Stimulated activated CD4-positive, alpha-beta T cell treated with anti-CD3 and anti-CD28 coated beads, Interleukin-1b, Interleukin-23, amount 100 ng/mL, for 1 hour (primary cell): ENCODE data around the gene KCNJ15.

ENCODE experiments used
- DNase-seq, 2 donors: peaks; one replicate each; pipeline ENCODE4 v3.0.0-alpha.2; 2020; ENCODE audit warnings: low read depth in 2 of 2

Gene KCNJ15

DNA sequence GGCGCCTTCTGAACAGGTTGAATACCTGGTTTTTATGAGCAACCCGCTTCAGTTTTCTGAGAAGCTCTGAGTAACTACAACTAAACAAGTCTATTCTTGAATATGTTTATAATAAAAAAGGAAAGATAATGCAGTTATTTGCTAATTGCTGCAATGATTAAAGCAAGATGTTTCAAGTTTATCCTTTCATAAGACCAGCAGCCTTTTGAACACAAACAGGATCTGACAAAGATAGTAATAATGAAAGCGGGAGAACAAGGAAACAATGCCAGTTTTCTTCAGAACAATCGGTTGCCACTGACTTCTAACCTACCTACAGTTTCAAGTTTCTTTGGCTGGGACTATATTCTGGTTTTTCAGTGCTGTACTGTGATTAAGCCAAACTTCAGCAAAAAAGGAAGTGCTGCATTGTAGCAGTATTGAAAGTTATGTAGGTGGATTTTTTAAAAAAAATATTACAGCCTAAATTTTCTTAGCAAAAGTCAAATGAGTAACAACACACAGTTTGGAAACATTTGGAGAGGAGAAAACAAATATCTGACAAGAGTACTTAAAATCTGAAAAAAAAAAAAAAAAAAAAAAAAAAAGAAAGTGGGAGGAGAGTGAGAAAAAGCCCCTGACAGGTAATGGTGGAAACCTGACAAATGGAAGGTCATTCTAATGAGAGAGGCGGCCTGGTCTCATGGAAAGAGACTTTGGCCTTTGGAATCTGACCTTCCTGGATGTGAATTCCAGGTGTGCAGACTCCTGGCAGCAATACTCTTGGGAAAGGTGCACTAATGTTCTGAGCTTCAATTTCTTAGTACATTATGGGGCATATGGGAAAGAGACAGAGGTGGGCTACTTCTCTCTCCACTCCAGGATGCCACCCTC is 11.4 kb downstream of the KCNJ15 start:
- no peak for DNase-seq

DNA sequence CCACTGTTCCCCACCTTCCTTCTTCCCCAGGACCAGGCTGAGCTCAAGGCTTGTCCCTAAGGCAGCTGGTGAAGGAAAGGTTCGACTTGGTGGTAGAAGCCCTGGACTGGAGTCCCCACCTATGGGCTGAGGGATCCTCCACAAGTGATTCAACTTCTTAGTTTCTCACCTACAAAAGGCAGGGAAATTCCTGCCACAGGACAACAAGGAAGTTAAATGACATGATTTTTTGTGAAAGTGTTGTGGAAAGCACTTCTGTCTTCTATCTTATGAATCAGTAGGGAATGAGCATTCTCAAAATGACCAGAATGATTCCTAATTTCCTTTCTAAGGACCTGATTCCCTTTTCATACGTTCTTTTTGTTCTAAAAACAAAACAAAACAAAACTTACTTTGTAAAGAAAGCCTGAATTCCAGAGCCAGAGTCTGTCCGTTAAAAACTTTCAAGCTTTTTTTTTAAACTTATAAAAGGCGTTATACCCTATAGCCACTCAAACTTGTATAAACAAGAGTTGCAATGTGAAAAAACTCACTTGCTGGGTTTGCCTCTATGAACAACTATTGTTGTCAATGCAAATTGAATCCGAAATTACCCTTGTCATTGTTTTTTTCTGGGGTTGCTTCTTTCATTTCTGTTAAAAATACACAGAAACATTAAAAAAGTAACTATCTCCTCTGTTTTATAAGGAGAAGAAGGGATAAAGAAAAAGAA is 12.2 kb downstream of the KCNJ15 start:
- no peak for DNase-seq

DNA sequence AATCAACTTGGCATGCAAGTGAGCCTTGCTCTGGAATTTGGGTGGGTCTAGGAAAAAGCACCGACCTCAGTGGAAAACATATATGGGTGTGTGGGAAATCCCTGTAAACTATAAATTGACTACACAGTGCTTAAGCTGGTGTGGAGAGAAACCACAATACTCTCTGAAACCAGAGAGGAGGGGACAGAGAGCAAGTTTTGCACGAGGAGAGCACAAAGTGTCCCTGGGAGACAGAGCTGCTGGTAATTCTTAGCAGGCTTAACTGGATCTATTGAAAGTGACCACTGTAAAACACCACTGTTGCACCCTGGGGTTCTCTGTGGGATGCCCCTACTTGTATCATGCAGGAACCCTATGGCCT is 12.8 kb downstream of the KCNJ15 start:
- DNase-seq: no peak

DNA sequence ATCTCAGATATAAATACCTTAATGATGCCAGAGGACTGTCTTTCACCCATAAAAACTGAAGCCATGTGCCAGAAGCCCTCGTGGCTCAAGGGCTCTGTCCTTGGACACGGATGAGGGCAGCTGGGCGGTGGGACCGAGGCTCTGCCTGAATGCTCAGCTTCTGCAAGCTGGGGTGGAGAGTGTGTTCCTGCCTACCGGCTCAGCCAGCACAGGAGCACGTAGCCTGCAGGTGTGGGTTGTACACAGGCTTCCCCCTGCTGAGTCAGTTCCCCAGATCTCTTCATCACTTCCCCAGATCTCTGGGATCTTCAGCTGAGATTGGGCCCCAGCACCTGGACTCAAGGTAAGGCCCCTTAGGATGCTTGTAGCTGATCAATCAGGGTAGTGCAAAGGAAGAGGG is 15.4 kb downstream of the KCNJ15 start:
- DNase-seq: no peak

DNA sequence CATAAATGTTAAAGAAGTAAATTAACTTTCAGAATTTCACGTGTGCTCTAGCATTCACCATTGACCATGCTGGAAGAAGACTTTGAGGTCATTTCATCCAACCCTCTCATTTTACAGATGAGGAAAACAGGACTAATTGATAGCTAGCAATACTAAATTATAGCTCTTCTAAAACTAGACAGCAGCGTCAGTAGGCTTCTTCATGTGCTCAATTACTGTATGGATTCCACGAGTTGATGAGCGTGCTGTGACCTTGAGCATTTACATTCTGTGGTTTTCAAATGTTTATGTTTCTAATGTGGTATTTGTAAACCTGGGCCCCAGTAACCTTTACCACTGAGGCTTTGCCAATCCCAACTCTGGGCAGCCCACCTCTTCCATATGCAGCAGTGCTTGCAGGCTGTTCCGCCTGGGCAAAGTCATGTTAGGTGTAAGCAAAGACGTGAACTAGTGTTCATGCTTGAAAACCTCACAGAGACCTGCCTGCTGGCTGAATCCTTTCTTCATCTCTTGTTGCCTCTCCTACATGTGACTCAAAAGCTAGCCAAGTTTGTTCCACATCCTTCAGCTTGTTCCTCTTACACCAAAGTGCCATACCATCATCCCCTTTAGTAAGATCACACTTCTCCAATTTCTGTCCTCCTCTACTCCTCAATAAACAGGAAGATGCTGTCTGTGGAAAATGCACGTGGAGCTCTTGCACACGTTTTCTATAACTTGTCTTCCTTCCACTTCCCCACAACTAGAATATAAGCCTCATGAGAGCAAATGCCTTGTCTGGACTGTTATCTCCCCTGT is 17.2 kb downstream of the KCNJ15 start:
- DNase-seq: no peak

DNA sequence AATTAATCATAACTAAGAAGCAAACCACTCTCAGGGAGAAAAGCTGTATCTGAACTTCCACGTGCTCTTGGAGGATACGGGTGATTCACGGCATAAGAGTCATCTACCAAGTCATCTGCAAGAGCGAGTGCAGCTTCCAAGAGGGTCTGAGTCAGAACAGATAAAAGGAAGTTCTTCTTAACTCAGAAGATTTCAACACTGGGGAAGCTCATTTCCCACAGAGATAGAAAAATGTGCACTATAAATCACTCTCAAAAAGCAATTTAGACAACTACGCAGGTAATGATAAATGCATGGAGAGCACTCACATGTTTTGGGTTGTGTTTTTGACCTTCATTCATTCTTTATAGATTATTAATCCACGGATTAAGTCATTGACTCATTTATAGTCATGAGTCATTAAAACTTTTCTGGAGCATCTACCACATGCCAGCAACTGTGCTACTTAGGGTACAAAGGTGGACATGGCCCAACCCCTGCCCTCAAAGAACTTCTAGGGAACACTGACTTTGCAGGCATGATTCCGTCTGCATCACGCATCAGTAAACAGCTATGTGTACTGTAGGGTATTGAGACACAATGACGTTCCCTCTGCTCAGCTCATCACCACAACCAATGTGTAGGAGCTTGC is 20.8 kb downstream of the KCNJ15 start:
- DNase-seq: no peak

DNA sequence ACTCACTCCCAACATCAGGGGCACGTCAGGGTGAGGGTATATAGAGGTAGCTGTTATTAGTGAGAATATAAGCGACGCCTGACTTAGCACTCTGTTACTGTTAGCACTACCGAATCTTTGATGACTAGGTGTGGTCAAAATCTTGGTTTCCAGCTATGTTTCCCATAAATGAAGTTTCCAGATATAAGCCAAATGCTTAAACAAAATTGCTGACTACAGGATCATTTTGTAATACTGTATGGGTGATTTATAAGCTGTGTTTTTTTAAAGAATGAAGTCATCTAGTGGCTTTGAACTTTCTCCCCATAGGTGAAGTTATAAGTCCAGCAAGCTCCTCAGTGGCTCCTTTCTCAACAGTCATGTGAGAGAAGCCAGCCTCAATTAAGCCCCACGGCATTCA is 23.7 kb downstream of the KCNJ15 start:
- no peak for DNase-seq

DNA sequence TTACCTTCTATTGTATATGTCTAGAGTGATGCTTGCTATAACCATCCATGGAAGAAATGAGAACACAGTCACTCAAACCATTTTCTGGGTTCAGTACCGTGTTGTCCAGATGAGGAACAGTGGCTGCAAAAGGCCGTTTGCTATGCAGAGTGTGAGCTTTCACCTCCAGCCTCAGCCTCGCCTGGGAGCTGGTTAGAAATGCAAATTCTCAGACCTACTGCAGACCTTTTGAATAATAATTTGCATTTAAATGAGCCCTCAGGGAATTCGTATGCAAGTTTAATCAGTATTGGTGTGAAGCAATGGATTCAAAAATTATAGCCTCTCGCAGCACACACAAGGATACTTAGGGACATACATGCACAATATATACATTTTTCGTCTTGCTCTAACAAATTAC is 24.1 kb downstream of the KCNJ15 start:
- no peak for DNase-seq

DNA sequence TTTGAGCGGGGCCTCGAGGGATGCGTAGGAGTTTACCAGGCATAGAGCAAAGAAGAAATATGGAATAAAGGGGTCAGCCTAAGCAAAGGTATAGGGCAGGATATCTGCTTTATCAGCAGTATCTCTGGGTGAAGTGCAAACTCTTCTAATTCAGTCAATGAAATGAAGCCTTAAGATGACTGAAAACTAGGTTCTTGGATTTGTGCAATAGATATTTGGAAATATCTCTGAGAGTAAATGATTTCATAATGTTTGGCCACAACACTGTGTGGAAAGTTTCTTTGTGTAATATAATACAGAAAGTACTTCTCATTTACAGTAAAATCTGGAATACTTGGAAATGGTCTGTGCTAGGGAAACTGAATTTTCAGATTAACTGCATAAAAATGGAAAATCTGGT is 26.1 kb downstream of the KCNJ15 start:
- no peak for DNase-seq

DNA sequence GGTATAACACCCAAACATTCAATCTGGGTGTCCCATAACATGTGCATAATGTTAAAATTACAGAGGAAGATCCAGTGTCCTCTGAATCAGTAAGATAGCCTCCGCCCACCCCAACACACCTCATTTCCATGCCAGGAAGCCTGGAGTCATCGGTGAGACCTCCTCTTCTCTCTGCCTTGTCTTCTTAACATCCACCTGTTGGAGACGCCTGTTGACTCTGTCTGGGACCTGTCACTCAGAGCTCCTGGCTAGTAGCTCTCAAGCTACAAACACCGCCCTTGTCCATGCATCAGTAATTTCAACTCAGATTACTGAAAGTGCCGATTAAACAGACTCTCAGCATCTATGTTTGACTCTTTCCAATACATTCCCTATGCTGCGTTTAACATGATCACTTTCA is 27.4 kb downstream of the KCNJ15 start:
- no peak for DNase-seq

DNA sequence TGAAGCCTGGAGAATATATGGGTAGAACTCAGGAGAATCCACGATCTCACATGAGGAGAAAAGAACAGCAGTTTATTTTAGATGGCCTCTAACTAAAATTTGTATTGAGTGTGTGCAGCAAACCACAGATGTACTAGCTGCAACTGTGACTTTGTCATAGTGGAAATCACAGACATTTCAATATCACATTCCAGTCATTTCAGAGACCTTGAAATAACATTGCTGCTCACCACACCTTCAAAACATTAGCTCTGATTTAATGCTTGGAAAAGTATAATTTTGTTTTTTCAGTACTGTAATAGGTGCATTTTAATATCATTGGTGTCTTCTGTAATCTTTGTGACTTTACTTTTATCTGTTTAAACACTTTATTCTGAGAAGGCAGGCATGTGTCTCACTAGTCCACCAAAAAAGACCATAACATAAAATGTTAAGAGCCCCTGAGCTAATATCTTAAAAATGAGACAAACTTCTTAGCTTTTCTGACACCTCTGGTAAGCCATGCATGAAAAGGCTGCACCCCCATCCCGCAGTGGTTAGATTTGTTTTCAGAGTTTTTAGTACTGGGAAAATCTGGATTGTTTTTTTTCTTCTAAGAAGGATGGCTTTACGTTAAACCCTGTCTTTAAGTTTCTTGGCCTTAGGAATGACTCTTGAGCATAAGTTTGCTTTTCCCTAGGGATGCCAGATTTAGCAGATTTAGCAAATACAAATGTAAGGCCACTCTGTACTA is 30.1 kb downstream of the KCNJ15 start:
- no peak for DNase-seq

DNA sequence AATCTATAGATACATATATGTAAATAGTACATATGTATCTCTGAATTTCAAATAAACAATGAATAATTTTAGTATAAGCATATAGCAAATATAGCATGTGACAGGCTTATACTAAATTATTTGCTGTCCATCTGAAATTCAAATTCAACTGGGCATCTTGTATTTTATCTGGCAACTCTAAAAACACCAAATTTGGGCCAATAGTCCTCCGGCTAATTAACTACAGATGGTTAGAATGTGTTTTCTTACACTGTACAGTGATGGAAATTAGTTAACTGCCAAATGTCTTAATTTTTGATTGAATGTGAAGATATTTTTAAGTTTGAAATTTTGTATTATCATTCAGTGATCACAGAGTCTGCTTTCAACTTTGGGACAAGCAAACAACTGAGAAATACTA is 30.7 kb downstream of the KCNJ15 start:
- no peak for DNase-seq

DNA sequence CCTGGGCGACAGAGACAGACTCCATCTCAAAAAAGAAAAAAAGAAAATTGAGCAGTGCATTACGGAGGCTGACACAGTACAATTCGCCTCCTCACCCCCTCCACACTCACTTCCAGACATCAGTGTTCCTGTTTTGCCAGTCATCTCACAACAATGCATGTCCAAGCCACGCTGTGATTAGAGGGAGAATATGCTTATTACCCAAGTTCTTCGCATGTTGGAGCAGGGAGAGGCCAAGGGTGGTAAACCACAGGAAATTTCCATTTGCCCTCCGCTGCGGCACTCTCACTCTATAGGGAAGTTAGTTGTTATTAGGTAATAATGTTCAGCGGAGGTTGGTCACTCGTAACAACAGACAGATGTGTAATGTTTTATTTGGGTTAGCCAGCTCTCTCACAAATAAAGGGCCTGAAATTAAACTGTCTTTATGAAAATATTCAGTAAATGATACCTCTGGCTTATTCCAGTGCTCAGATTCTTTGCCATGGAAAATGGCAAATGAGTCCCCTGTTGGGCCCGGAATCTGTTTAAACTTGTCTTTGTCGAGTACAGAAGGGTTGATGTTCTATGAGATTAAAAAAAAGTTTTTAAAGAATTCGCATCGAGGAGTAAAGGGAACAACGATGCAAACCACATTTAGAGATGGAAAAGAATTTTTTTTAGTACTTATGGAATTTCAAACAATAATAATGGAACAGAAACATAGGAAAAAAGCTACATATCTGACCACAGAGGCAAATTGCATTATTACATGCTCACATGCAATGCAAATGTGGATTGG is 33.1 kb downstream of the KCNJ15 start:
- DNase-seq: no peak

DNA sequence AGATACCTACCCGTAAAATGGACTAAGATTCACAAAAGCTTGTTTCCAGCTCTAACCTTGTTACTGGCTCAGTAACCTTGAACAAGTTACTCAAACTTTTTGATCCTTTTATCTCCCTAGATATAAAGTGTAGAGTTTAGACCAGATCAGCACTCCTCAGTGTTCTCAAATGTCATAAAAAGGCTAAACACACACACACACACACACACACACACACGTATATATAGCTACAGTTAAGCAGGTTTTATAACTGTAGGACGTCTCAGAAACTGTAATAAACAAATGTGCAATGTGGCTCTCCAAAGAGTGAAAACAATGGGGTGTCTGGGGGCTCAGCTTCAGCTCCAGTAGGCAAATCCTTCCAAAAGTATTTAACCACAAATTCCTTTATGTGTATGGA is 34.0 kb downstream of the KCNJ15 start:
- DNase-seq: no peak

DNA sequence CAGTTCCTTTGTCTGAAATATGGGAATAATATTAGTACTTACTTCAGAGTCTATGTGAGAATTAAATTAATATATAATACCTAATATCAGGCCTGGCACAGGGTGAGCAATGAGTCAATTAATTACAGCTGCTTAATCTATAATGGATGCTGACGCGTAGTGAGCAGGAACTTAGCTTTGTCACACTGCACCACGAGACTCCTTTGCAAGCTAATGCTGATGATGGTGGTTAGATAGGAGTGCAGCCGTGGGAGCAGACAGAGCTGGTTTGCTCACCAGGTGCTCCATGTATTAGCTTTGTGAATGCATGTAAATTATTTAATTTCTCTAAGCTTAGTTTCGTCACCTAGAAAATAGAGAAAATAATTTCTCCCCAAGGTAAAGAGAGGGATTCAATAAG is 35.1 kb downstream of the KCNJ15 start:
- DNase-seq: no peak

DNA sequence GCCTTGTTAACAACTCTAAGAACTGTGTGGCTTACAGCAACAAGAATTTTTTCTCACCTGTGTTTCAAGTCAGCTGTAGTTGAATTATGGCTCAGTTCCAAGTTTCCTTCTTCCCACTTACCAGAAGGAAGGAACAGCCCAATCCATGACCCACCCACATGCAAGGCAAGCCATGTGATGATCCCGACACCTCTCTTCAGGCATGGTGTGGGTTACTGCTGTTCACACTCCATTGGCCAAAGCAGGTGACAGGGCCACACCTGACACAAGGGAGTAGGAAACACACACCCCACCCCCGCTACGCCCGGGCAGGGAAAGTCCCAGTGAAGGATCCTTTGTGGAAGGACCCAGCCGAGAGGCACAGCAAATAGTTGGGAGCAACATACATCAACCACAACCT is 36.3 kb downstream of the KCNJ15 start:
- DNase-seq: no peak

DNA sequence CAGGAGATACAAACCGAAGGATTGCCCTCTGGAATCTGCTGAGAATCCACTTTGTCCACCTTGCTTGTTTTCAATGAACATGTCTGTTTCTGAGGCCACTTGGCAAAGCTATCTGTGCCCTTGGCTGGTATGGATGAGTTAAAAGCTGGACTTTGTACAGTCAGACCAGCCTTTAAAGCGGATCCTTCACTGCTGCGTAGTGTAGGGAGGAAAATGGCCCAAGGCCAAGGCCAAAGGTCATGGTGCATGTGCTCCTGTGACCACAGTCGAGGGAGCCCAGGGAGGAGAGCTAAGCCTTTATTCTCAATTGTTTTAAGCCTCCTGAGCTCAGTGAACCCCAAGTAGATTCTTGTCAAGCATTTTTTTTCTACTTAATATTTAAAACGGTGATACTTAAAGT is 37.0 kb downstream of the KCNJ15 start:
- DNase-seq: no peak

DNA sequence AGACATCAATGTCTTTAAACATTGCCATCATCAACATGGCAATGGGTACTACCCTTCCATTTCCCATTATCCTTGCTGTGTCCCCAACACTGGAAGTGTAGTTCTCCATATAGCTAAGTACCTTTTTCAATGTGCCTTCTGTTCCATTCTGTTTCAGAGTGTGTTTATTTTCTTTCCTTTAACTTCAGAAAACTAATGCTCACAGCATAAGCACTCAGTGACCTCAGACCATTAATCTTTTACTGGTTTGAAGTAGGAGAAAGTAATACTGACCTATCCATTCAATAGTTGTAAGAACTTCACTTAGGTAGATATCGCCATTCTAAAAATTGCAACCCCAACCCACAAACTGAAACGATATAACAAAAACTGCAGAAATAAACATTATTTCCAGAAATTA is 37.8 kb downstream of the KCNJ15 start:
- no peak for DNase-seq

DNA sequence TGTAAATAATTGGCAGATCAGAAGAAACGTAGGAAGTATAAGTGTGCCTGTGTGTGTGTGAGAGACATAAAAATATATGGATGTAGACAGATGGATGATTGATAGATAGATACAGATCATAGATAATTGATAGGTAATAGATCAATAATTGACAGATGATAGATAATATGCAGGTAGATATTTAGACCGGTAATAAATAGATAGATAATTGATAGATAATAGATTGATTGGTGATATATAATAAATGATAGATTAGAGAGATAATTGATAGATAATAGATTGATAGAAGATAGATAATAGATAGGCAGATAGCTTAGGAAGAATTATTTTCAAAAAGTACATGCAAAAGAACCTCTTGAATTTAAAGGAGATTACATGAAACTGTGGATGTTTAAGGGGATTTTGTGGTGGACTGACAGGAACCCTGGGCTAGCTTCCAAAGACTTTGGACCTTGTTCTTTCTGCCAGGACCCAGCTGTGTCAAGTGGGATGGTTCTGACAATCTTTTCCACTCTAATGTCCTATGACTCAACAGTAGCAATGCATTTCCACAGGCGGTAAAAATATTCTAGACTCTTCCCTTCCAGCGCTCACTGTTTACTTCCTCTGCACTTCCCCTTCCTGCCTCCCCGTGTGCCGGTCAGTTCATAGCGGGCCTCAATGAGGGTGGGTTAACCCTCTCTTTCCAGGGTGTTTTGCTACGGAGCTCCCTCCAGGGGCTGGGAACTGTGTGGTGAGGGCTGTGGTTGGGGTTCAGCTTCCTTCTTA is 39.4 kb downstream of the KCNJ15 start:
- DNase-seq: no peak

DNA sequence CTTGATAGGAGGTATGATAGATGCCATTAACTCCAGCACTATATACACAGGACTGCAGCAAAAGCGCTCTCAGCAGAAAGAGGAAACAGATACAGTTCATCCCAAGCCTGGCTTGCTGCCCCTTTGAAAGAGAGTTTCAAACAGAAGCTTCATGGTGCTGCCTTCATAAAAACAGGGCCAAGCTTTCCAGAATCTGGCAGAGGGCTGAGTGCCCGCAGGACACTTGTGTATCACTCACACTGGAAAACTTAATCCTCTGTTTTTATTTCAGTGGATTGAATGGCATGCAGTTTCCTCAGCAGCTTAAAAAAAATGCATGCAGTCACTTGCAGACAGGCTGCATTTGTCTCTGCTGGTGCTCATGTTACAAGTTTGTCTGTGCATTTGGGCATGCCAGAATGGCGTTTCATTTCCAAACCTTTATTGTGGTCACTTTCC is 40.4 kb downstream of the KCNJ15 start:
- DNase-seq: no peak
